Measurements from ENCODE around the gene ADAMTS20.

- TF ChIP-seq CTCF (conservative IDR thresholded peaks at IDR 0.05; ENCODE audit: low read depth, low read length), result no peak
- TF ChIP-seq EZH2 (IDR thresholded peaks at IDR 0.05; ENCODE audit: low read length, unreplicated experiment), result no peak
Measured at GRCh38 chr12:43361031-43361710, 190.8 kb downstream of the ADAMTS20 start.

Data from PC-3 (cell line).